ENCODE measurements around the gene GRK5.
"Not testable (repeated sequence)": the region's sequence is repeated elsewhere in the genome, so short reads cannot be mapped to it uniquely, and the experiment has no call there.

GRK5 gene

DNA sequence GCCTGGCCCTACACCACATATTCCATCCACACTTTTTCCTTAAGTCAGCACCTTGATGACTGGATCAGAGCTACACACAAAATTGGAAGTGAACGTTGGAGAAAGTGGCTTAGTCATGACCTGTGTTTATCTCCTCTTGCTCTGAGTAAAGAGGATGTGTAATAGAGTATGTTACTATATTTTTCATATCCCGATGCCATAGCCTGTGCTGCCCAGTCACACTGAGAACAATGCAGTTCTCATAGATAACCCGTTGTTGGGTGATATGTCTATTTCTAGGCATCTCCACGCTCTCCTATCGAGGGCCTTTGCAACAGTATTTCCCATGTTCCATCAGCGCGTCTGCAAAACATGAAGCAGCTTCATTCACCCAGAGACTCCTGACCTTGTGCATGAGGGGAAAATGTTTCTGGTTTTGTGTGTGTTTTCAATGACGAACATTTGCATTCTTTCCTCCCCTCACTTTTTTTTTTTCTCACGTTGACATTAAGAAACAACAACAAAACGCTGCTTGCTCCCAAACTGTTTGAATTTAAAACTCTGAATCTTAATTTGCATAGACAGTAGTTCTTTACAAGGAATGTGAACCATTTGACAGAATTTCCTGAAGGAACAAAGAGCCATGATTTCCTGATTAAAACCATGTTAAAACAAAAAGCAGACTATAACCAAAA lies 43.4 kb downstream of the GRK5 start:
- DNase-seq (ENCODE audit: low read depth): peak; percentile 97

DNA sequence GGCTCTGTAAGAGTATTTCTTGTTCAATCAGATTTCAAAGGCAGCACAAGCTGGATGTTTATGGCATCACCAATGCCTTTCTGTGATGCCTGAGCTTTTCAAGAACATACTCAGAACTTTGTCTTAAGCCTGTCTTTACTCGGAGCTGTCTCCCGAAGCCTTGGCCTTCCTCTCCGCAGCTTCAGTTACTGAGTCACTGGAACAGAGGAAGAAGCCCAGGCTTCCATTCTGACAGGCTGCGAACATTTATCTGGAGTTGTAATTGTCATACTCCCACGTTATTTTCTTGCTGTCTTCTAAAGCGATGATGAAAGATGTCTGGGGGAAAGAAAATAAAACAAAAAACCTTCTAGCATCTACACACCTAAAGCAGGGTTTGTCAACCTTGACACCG lies 43.9 kb downstream of the GRK5 start:
- DNase-seq (ENCODE audit: low read depth): peak; percentile 88

DNA sequence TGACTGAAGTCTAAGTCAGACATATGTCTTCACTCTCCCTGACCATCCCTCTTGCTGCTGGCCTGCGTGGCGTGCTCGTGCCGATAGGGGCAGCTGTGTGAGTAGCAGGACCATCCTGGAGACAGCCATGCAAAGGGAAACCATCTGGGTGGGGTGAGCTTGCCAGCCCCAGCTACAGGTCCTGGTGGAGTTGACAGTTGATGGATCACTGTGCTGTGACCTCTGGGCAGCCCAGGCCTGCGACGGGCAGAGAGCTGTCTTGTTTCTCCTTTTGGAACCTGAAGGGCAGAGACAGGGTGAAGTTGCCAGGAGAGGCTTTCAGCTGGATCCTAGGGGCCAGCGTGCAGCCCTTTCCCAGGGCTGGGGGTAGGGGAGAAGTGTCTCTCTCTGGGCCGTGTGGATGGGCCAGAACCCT lies 44.7 kb downstream of the GRK5 start:
- no peak for DNase-seq (ENCODE audit: low read depth)

DNA sequence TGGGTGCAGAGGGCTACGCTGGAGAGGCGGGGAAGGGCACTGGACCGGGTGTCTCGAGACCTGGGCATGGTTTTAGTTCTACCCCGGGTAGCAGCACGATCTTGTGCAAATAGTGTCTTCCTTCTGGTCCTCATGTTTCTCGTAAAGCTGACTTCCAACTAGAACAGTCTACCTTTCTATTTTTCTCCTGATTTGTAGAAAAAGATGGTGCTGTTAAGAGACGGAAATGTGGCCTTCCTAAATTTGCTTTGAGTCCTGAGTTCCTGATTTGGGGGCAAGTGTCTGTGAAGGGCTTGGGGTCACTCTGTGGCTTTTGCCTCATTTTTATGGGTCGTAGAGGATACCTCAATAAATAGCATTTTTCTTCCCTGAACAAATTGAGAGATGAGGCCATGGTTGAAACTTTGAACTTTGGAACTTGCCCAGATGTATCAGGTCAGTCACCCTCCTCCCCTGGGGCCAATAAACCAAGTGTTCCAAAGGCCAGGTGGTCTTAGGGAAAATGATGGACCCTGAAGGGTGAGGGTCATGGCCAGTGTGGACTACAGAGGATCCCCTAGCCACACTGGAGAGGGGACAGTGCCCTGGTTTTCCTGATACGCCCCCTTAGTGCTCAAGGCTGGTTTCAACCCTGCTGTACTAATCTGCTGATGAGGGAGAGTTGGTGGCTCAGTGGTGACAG lies 45.2 kb downstream of the GRK5 start:
- no peak for DNase-seq (ENCODE audit: low read depth)

GRCh38 chr10:119253433-119254174 lies 46.2 kb downstream of the GRK5 start:
- DNase-seq (ENCODE audit: low read depth): peak; percentile 97

GRCh38 chr10:119254335-119254734 lies 47.0 kb downstream of the GRK5 start:
- no peak for DNase-seq (ENCODE audit: low read depth)

- DNase-seq (ENCODE audit: low read depth): no peak
These were observed 48.7 kb downstream of the GRK5 start for GRCh38 chr10:119256030-119256429.

GRCh38 chr10:119256897-119257296 lies 49.5 kb downstream of the GRK5 start:
- DNase-seq (ENCODE audit: low read depth): no peak

DNA sequence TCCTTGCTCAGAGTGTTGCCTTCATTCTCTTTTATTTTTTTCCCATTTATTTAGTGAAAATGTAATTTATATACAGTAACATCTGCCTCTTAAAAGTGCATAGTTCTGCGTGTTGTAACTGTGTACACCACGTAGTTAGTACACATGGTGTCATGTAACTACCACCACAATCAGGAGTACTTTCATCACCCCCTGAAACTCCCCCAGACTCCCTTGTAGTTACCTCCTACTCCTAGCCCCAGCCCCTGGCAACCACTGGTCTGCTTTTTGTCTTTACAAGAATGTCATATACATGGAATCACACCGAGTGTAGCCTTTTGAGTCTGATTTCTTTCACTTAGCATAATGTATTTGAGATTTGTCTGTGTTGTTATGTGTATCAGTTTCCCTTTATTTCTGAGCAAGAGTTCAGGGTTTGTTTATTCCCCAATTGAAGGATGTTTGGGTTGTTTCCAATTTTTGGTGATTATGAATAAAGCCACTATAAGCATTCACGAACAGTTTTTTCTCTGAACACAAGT lies 50.6 kb downstream of the GRK5 start:
- DNase-seq (ENCODE audit: low read depth): no peak

DNA sequence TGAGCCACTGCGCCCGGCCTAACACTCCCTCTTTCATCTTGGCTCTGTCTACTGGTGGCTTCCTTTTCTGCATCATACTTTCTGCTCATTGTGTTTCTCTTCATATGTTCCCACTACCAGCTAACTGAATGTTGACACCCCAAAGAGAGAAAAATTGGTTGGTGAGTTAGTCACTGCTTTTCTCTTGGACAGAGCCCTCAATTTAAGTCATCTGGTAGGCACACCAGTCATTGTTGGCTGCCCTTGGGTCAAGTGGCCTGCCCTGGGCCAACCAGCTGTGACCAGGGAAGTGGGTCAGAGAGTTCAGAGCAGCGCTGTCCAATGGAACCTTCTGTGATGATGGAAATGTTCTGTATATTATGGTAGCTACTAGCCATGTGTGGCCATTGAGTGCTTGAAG lies 52.0 kb downstream of the GRK5 start:
- DNase-seq (ENCODE audit: low read depth): no peak

- DNase-seq (ENCODE audit: low read depth): not testable (repeated sequence)
These were observed 53.6 kb downstream of the GRK5 start for GRCh38 chr10:119261016-119261415.

GRCh38 chr10:119263951-119264617 lies 56.7 kb downstream of the GRK5 start:
- DNase-seq (ENCODE audit: low read depth): no peak

DNA sequence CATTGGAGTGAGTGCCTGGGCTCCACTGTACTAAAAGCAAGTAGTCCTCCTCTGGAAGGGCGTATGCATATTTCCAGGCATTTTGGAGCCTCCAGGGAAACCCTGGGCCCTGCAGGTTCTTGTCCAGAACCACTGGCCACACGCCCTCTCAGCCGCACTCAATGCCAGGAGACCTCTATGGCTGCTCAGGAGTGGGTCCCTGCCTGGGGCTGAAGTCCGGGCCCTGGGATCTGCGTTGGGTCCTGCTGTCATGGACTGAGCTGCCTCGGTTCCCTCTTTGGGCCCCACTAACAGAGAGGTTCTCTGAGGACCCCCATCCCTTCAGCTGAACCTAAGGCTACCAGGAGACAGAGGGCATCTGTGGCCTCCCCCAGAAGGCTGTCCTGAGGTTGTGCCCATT lies 58.3 kb downstream of the GRK5 start:
- DNase-seq (ENCODE audit: low read depth): no peak

- DNase-seq (ENCODE audit: low read depth): no peak
These were observed 60.0 kb downstream of the GRK5 start for GRCh38 chr10:119267384-119267783.

DNA sequence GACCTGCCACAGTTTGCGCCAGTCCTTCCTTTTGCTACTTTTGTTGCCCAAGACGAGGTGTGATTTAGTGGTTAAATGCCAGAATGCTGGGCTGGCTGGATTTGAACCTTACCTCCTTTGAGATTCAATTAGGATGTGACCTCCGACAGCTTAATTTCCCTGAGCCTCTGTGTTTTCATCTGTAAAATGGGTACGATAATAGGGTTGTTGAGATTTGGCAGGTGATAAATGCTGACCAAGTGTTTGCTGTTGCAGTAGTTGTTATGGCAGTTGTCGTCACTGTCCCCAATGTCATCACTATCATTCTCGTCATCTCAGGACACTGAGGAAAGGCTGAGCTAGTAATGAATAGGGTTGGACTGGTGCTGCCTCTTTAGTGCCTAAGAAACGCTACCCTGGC lies 61.1 kb downstream of the GRK5 start:
- no peak for DNase-seq (ENCODE audit: low read depth)

GRCh38 chr10:119268871-119269506 lies 61.6 kb downstream of the GRK5 start:
- DNase-seq (ENCODE audit: low read depth): no peak

DNA sequence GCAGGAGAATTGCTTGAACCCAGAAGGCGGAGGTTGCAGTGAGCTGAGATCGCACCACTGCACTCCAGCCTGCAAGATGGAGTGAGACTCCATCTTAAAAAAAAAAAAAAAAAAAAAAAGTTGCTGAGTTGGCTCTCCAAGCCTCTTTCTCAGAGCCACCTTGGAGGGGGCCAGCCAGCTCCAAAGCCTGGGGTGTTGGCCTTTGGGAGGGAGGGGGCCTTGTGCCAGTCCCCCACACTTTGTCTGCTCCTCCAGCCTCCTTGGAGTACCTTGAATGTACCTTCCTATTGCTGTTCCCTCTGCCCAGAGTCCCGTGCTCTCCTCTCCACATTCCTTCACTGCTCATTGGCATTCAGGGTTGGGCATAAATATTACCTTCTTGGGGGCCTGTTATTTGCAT lies 62.4 kb downstream of the GRK5 start:
- no peak for DNase-seq (ENCODE audit: low read depth)

- peak; percentile 36 for DNase-seq (ENCODE audit: low read depth)
These were observed 63.5 kb downstream of the GRK5 start for GRCh38 chr10:119270762-119271366.

- DNase-seq (ENCODE audit: low read depth): not testable (repeated sequence)
These were observed 65.0 kb downstream of the GRK5 start for GRCh38 chr10:119272338-119272734.

DNA sequence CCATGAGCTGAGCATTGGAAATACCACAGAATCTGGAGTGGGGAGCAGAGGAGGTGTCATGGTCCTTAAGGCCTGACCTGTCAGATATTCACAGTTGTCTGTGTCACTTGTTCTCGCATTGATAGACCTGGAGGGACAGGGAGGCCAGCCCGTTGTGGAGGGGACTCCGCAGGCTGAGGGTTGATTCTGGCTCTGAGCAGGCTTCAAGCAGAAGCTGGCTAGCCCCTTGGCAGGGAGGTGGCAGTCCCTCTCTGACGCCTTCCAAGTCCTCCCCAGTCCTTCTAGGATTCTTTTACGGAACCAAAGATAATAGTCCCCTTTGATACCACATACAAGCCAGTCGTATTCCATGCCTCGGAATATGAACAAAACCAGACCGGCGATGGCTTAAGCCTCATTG lies 65.4 kb downstream of the GRK5 start:
- no peak for DNase-seq (ENCODE audit: low read depth)

DNA sequence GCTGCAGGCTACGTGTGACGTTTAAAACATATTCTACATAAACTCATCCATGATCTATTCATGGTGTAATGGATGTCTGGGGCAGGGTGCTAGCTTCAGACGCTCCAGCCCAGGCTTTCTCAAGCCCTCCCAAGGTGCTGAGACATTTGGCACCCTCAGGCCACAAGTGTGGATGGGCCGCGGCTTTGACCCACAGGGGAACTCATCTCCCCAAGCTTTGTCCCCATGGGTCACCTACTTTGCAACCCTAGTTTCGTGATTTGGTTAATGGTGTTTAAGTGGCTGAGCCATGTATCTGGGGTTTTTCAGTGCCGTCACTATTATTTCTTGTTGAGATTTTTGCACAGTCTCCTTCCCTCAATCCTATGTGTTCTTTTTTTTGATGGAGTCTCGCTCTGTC lies 66.0 kb downstream of the GRK5 start:
- DNase-seq (ENCODE audit: low read depth): no peak

Data from ELR (cell line).